PFSK-1 (cell line): Measurements from ENCODE around the gene NAP1L1.

ENCODE experiments used
- FOXP2 ChIP-seq: optimal IDR thresholded peaks from 2 replicates; pipeline ENCODE3; 2011; ENCODE audit warnings: borderline replicate concordance, control low read depth, inconsistent platforms; ENCODE audit not compliant: insufficient read depth; ENCODE audit errors: extremely low read length, extremely low read depth
- REST ChIP-seq, 2 experiments: IDR thresholded peaks; 2 replicates each; pipeline versions ENCODE4 v1.6.1 to v1.8.0; 2011 to 2012; ENCODE audit warnings: low read depth in 2 of 2, low read length in 2 of 2, control low read depth in 1 of 2, inconsistent platforms in 1 of 2, mild to moderate bottlenecking in 1 of 2, moderate library complexity in 1 of 2; ENCODE audit not compliant: insufficient read depth in 1 of 2

GRCh38 chr12:76002598-76003354 lies 81.7 kb downstream of the NAP1L1 start:
- TF ChIP-seq REST (IDR thresholded peaks at IDR 0.05; ENCODE audit: insufficient read depth in 1 of 2, low read depth in 2 of 2, low read length in 2 of 2) (peak in 1 of 2 experiments; percentile 19; a peak in 1 of 4 replicates), FOXP2 (no peak)
